Ishikawa (cell line): Measurements from ENCODE around the gene PLEKHB2.

Experiments used
- RAD21 ChIP-seq: IDR thresholded peaks from 2 replicates; pipeline ENCODE4 v1.6.1; 2012; ENCODE audit warnings: low read depth
- TAF1 ChIP-seq: IDR thresholded peaks from 2 replicates; pipeline ENCODE4 v1.6.1; 2012; ENCODE audit warnings: low read depth, mild to moderate bottlenecking
- TF ChIP-seq, protein P1 (sequence below): IDR thresholded peaks from 2 replicates; pipeline ENCODE4 v1.6.1; 2012
- TF ChIP-seq, protein P2 (sequence below): IDR thresholded peaks from 2 replicates; pipeline ENCODE4 v1.6.1; 2012; ENCODE audit warnings: low read depth, mild to moderate bottlenecking

DNA sequence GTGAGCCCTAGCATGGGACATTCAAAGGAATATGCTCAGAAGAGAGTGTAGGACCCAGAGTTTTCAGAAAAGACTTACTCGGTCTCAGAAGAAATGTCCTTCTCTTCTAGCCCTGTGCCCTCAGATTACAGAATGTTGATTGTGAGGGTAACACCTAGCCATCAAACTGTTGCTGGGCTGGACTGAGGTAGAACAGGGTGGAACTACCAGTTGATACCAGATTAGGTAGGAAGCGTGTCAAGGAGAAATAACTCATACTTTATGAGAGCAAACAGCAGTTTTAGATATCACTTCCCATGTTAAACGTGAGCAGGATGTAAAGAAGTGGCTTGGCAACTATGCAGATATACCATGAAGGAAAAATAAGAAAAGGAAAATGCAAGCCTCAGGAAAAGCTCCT, 22.8 kb downstream of the PLEKHB2 start:
- TF ChIP-seq, protein P1, sequence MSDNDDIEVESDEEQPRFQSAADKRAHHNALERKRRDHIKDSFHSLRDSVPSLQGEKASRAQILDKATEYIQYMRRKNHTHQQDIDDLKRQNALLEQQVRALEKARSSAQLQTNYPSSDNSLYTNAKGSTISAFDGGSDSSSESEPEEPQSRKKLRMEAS, result no peak
- TF ChIP-seq, protein P2, sequence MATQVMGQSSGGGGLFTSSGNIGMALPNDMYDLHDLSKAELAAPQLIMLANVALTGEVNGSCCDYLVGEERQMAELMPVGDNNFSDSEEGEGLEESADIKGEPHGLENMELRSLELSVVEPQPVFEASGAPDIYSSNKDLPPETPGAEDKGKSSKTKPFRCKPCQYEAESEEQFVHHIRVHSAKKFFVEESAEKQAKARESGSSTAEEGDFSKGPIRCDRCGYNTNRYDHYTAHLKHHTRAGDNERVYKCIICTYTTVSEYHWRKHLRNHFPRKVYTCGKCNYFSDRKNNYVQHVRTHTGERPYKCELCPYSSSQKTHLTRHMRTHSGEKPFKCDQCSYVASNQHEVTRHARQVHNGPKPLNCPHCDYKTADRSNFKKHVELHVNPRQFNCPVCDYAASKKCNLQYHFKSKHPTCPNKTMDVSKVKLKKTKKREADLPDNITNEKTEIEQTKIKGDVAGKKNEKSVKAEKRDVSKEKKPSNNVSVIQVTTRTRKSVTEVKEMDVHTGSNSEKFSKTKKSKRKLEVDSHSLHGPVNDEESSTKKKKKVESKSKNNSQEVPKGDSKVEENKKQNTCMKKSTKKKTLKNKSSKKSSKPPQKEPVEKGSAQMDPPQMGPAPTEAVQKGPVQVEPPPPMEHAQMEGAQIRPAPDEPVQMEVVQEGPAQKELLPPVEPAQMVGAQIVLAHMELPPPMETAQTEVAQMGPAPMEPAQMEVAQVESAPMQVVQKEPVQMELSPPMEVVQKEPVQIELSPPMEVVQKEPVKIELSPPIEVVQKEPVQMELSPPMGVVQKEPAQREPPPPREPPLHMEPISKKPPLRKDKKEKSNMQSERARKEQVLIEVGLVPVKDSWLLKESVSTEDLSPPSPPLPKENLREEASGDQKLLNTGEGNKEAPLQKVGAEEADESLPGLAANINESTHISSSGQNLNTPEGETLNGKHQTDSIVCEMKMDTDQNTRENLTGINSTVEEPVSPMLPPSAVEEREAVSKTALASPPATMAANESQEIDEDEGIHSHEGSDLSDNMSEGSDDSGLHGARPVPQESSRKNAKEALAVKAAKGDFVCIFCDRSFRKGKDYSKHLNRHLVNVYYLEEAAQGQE, result no peak
- no peak for TF ChIP-seq RAD21
- no peak for TF ChIP-seq TAF1
